PC-9 (cell line): ENCODE data around the gene SIRT2. TPM values are rescaled to one million over a fixed set of nuclear protein-coding genes. Genes with fewer than 3 reads are reported as not detected.
"Not testable (repeated sequence)": the region's sequence is repeated elsewhere in the genome, so short reads cannot be mapped to it uniquely, and the experiment has no call there.

Source experiments
- BruUV-seq: library from RNA; stranded (reverse); fragments of 400-500 nt; replicated peaks from 2 replicates; lab custom pipeline; 2021; lab: Mats Ljungman, UMichigan
- CTCF ChIA-PET: fragments of 300-600 bp; sonication (Branson Sonifier 250); formaldehyde crosslinking; loops from one replicate; lab custom pipeline; 2022; ENCODE audit warnings: antibody characterized with exemption; lab: Charles Lee
- POLR2A ChIA-PET: fragments of 300-600 bp; sonication (Branson Sonifier 250); formaldehyde crosslinking; loops from one replicate; lab custom pipeline; 2022; ENCODE audit warnings: antibody characterized with exemption; ENCODE audit not compliant: unreplicated experiment; lab: Charles Lee
- DNase-seq, 2 experiments: peaks; one replicate each; pipeline versions ENCODE4 v3.0.0 to v3.0.0-alpha.2; 2015 to 2022; ENCODE audit warnings: mixed read lengths in 1 of 2
- H2AFZ ChIP-seq: fragments of 200-600 bp; sonication (generic); 2 replicates; pipeline ENCODE4 v1.8.1; 2017; ENCODE audit warnings: antibody characterized with exemption
- H3F3A ChIP-seq: fragments of 200-600 bp; sonication (generic); 2 replicates; pipeline ENCODE4 v1.8.1; 2017; ENCODE audit warnings: antibody characterized with exemption, mild to moderate bottlenecking, low read depth; ENCODE audit not compliant: insufficient read depth
- H3K27ac ChIP-seq: fragments of 200-600 bp; sonication (generic); 2 replicates; pipeline ENCODE4 v1.6.1; 2016; ENCODE audit warnings: mixed run types
- H3K27me3 ChIP-seq: fragments of 200-600 bp; sonication (generic); 2 replicates; pipeline ENCODE4 v1.6.1; 2016; ENCODE audit warnings: low read depth, mixed run types; ENCODE audit not compliant: insufficient read depth
- H3K36me3 ChIP-seq: fragments of 200-600 bp; sonication (generic); 2 replicates; pipeline ENCODE4 v1.6.1; 2016; ENCODE audit warnings: low read depth, mixed run types
- H3K4me1 ChIP-seq: fragments of 200-600 bp; sonication (generic); replicated peaks from 2 replicates; pipeline ENCODE4 v1.6.1; 2016; ENCODE audit warnings: mixed run types; ENCODE audit not compliant: insufficient read depth
- H3K4me2 ChIP-seq: fragments of 200-600 bp; sonication (generic); 2 replicates; pipeline ENCODE4 v1.6.1; 2017; ENCODE audit warnings: mixed run types
- H3K4me3 ChIP-seq: fragments of 200-600 bp; sonication (generic); 2 replicates; pipeline ENCODE4 v1.6.1; 2016; ENCODE audit warnings: mixed run types
- H3K79me2 ChIP-seq: fragments of 200-600 bp; sonication (generic); 2 replicates; pipeline ENCODE4 v1.6.1; 2017; ENCODE audit warnings: low read depth, mixed run types
- H3K9me2 ChIP-seq: fragments of 200-600 bp; sonication (generic); 2 replicates; pipeline ENCODE4 v1.8.1; 2017; ENCODE audit warnings: mild to moderate bottlenecking; ENCODE audit not compliant: insufficient read depth
- H3K9me3 ChIP-seq: fragments of 200-600 bp; sonication (generic); 2 replicates; pipeline ENCODE4 v1.8.1; 2016; ENCODE audit warnings: low read depth; ENCODE audit not compliant: insufficient read depth
- H4K20me1 ChIP-seq: fragments of 200-600 bp; sonication (generic); 2 replicates; pipeline ENCODE4 v1.8.1; 2017; ENCODE audit not compliant: insufficient read depth
- EZH2 ChIP-seq: fragments of 200-600 bp; sonication (generic); IDR thresholded peaks from 2 replicates; pipeline ENCODE4 v1.8.0; 2017; ENCODE audit warnings: antibody characterized with exemption, low read depth
- intact Hi-C: fragments of 100-400 bp; cut with micrococcal nuclease; formaldehyde crosslinking; loops from one replicate; pipeline ENCODE4 v1.10.0; 2022; ENCODE audit not compliant: unreplicated experiment
- total RNA-seq: library from RNA; stranded (reverse); gene quantifications from 2 replicates; pipeline ENCODE4 v1.2.3, GENCODE V29; 2021
- TF ChIP-seq, protein P1 (sequence below): fragments of 200-600 bp; sonication (generic); conservative IDR thresholded peaks from 2 replicates; pipeline ENCODE4 v1.6.1; 2017; ENCODE audit warnings: mixed run types, antibody characterized with exemption, mild to moderate bottlenecking, moderate library complexity

The SIRT2 gene
- total RNA-seq, 1 experiment from 2014 or later, result 32.9 TPM

DNA sequence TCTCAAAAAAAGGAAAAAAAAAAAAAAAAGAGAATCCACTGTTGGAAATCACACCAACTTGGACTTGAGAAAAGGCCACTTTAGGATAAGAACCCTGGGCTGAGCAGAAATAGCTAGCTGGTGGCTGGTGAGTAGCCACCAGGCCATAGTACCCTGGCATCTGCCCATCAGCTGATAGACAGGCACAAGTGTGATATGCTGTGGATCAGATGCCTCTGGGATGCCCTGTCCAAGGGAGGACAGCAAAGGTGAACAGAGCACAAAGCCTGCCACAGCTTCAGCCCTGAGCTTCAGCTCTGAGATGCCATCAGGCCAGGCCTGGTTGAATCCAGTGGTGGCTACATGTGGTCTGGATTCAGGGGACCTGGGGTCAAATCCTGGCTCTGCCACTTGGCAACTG, 8.7 kb downstream of the SIRT2 start:
- intact Hi-C loops, result no loop called here
- H3K36me3 ChIP-seq, result no peaks in the 10 kb centered on the region
- no peaks in the 10 kb centered on the region for H3K9me3 ChIP-seq
- peaks cover 8% of the 10 kb centered on the region for H3F3A ChIP-seq
- no peaks in the 10 kb centered on the region for H3K79me2 ChIP-seq
- H3K9me2 ChIP-seq, result no peaks in the 10 kb centered on the region
- H3K4me1 ChIP-seq, result no peaks in the 10 kb centered on the region
- no peak overlapping the region for H3K27ac ChIP-seq
- POLR2A ChIA-PET, result no interaction called here
- CTCF ChIA-PET, result interaction anchor here (0.6 kb wide), 1 partner anchor 38 kb away, joined by 9 read pairs; no protein-coding TSS in a partner anchor
- DNase-seq, result no peak
- H3K27me3 ChIP-seq, result no peaks in the 10 kb centered on the region
- no peak overlapping the region for H3K4me2 ChIP-seq
- H4K20me1 ChIP-seq, result no peaks in the 10 kb centered on the region
- TF ChIP-seq EZH2, result no peak
- BruUV-seq, result no TSS peak
- no peak overlapping the region for H2AFZ ChIP-seq
- H3K4me3 ChIP-seq, result no peak overlapping the region

DNA sequence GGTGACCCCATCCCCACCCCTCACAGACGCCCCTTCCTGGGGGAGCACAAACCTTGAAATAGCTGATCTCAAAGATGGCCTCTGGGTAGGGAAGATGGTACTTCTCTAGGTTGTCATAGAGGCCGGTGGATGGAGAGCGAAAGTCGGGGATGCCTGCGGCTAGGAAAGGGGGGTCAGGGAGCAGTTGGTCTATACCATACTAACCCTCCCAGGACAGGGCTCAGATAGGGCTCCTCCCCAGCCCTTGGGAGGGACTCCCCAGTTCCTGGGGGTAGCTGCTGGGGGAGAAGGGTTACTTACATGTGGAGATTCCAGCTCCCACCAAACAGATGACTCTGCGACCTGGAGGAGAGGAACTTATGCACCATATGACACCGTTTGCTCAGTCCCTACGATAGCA, 9.6 kb downstream of the SIRT2 start:
- intact Hi-C loops, result no loop called here
- Histone ChIP-seq H3K4me1 (no peaks in the 10 kb centered on the region), H3K79me2 (no peaks in the 10 kb centered on the region), H3K27me3 (no peaks in the 10 kb centered on the region), H3K4me3 (no peak overlapping the region), H2AFZ (no peak overlapping the region), H3K9me3 (no peaks in the 10 kb centered on the region), H3K36me3 (no peaks in the 10 kb centered on the region), H3F3A (peaks cover 8% of the 10 kb centered on the region), H3K27ac (no peak overlapping the region), H4K20me1 (no peaks in the 10 kb centered on the region), H3K9me2 (no peaks in the 10 kb centered on the region), H3K4me2 (no peak overlapping the region)
- no peak for DNase-seq
- ChIA-PET CTCF (no interaction called here), POLR2A (interaction anchor here (0.5 kb wide), 1 partner anchor 155 kb away, joined by 3 read pairs; no protein-coding TSS in a partner anchor)
- BruUV-seq, result no TSS peak
- TF ChIP-seq, protein P1, sequence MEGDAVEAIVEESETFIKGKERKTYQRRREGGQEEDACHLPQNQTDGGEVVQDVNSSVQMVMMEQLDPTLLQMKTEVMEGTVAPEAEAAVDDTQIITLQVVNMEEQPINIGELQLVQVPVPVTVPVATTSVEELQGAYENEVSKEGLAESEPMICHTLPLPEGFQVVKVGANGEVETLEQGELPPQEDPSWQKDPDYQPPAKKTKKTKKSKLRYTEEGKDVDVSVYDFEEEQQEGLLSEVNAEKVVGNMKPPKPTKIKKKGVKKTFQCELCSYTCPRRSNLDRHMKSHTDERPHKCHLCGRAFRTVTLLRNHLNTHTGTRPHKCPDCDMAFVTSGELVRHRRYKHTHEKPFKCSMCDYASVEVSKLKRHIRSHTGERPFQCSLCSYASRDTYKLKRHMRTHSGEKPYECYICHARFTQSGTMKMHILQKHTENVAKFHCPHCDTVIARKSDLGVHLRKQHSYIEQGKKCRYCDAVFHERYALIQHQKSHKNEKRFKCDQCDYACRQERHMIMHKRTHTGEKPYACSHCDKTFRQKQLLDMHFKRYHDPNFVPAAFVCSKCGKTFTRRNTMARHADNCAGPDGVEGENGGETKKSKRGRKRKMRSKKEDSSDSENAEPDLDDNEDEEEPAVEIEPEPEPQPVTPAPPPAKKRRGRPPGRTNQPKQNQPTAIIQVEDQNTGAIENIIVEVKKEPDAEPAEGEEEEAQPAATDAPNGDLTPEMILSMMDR, result no peak
- TF ChIP-seq EZH2, result no peak

DNA sequence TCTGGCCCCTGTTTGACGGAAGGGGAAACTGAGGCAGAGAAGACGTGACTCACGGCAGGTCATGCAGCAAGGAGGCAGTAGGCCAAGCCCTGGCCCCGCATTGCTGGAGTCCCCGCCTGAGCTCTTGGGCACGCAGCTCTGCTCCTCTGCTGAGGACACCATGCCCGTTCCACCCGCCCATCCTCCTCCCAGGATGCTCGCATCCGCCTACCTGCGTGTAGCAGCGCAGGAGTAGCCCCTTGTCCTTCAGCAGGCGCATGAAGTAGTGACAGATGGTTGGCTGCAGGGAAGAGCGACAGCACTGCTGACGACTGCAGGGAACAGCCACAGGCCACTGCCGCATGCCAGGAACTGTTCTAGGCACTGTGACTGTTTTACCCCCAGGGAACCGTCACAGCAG, 10.5 kb downstream of the SIRT2 start:
- TF ChIP-seq, protein P1, result no peak
- no peak for TF ChIP-seq EZH2
- Histone ChIP-seq H2AFZ (no peak overlapping the region), H4K20me1 (no peaks in the 10 kb centered on the region), H3F3A (peaks cover 8% of the 10 kb centered on the region), H3K4me1 (no peaks in the 10 kb centered on the region), H3K9me2 (no peaks in the 10 kb centered on the region), H3K4me2 (no peak overlapping the region), H3K9me3 (no peaks in the 10 kb centered on the region), H3K4me3 (no peak overlapping the region), H3K79me2 (no peaks in the 10 kb centered on the region), H3K36me3 (no peaks in the 10 kb centered on the region), H3K27me3 (no peaks in the 10 kb centered on the region), H3K27ac (no peak overlapping the region)
- no TSS peak for BruUV-seq
- POLR2A ChIA-PET, result no interaction called here
- no peak for DNase-seq
- intact Hi-C loops, result no loop called here
- CTCF ChIA-PET, result no interaction called here

DNA sequence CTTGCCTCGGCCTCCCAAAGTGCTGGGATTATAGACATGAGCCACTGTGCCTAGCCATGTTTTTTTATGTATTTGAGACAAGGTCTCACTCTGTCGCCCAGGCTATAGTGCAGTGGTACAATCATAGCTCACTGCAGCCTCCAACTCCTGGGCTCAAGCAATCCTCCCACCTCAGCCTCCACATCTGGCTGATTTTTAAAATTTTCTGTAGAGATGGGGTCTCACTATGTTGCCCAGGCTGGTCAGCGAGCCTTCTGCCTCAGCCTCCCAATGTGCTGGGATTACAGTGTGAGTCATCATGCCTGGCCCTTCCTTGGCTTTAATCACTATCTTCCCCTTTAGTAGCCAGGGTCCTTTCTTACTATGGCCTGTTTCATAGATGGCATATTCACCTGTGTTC, 14.7 kb downstream of the SIRT2 start:
- H3K4me1 ChIP-seq, H2AFZ ChIP-seq, H4K20me1 ChIP-seq, DNase-seq, H3K9me3 ChIP-seq, BruUV-seq, H3K4me2 ChIP-seq, H3K27me3 ChIP-seq, H3F3A ChIP-seq, H3K4me3 ChIP-seq, H3K9me2 ChIP-seq, H3K27ac ChIP-seq, H3K79me2 ChIP-seq, H3K36me3 ChIP-seq, intact Hi-C loops: not testable (repeated sequence)
- ChIA-PET CTCF (interaction anchor here (0.7 kb wide), 2 partner anchors 341 to 832 kb away, joined by 3 to 5 read pairs; no protein-coding TSS in a partner anchor), POLR2A (interaction anchor here (0.6 kb wide), 1 partner anchor 15 kb away, joined by 4 read pairs; the partner anchor contains the start of gene NFKBIB)
